Gastrocnemius medialis (tissue), 4 donors: Measurements from ENCODE around the gene PRPF19.

Experiments used
- CTCF ChIP-seq, 5 experiments: fragments of 450-650 bp in 3 of 5; fragments of 200-600 bp in 2 of 5; sonication (generic) in 2 of 5; IDR thresholded peaks in 4 of 5; conservative IDR thresholded peaks in 1 of 5; 1 replicate in 4 of 5; 2 replicates in 1 of 5; pipeline ENCODE4 v1.5.1; 2016 to 2019; ENCODE audit warnings: antibody characterized with exemption in 5 of 5, mild to moderate bottlenecking in 3 of 5, moderate library complexity in 3 of 5
- POLR2A ChIP-seq, 2 donors: fragments of 450-650 bp; IDR thresholded peaks; one replicate each; pipeline ENCODE4 v1.6.1; 2017; ENCODE audit warnings: antibody characterized with exemption in 2 of 2, mild to moderate bottlenecking in 2 of 2, moderate library complexity in 2 of 2

GRCh38 chr11:60944490-60945294 lies 38.3 kb upstream of the PRPF19 start:
- no peak for TF ChIP-seq CTCF (IDR thresholded peaks at IDR 0.05 in 4 of 5, conservative IDR thresholded peaks at IDR 0.05 in 1 of 5)
- no peak for TF ChIP-seq POLR2A (IDR thresholded peaks at IDR 0.05)
